ENCODE data around the gene DYNLT2B.

DNA sequence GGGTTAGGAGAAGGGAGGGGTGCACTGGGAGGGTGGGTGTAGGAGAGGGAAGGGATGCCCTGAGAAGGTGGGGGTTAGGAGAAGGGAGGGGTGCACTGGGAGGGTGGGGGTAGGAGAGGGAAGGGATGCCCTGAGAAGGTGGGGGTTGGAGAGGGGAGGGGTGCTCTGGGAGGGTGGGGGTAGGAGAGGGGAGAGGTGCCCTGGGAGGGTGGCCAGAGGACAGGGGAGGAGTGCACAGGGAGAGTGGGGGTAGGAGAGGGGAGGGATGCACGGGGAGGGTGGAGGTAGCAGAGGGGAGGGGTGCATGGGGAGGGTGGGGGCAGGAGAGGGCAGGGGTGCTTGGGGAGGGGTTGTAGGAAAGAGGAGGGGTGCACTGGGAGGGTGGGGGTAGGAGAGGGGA lies 16.9 kb upstream of the DYNLT2B start:
- TF ChIP-seq EP300 (IDR thresholded peaks at IDR 0.05; ENCODE audit: borderline replicate concordance) (no peak), EGR1 (IDR thresholded peaks at IDR 0.05) (no peak)
- TF ChIP-seq, protein P1, sequence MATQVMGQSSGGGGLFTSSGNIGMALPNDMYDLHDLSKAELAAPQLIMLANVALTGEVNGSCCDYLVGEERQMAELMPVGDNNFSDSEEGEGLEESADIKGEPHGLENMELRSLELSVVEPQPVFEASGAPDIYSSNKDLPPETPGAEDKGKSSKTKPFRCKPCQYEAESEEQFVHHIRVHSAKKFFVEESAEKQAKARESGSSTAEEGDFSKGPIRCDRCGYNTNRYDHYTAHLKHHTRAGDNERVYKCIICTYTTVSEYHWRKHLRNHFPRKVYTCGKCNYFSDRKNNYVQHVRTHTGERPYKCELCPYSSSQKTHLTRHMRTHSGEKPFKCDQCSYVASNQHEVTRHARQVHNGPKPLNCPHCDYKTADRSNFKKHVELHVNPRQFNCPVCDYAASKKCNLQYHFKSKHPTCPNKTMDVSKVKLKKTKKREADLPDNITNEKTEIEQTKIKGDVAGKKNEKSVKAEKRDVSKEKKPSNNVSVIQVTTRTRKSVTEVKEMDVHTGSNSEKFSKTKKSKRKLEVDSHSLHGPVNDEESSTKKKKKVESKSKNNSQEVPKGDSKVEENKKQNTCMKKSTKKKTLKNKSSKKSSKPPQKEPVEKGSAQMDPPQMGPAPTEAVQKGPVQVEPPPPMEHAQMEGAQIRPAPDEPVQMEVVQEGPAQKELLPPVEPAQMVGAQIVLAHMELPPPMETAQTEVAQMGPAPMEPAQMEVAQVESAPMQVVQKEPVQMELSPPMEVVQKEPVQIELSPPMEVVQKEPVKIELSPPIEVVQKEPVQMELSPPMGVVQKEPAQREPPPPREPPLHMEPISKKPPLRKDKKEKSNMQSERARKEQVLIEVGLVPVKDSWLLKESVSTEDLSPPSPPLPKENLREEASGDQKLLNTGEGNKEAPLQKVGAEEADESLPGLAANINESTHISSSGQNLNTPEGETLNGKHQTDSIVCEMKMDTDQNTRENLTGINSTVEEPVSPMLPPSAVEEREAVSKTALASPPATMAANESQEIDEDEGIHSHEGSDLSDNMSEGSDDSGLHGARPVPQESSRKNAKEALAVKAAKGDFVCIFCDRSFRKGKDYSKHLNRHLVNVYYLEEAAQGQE (IDR thresholded peaks at IDR 0.05; ENCODE audit: low read depth): no peak
